Measurements from ENCODE around the gene VCAN.

- TF ChIP-seq CTCF (IDR thresholded peaks at IDR 0.05) (no peak), POLR2A (IDR thresholded peaks at IDR 0.05) (no peak)
Observed at GRCh38 chr5:83509540-83509939, 38.0 kb downstream of the VCAN start.

Data from uterus (tissue), 2 donors.